GM12801 (cell line): Measurements from ENCODE around the gene SPPL3.

Source experiments
- CTCF ChIP-seq: IDR thresholded peaks from one replicate; pipeline ENCODE4 v1.5.1; 2011; ENCODE audit warnings: control low read depth; ENCODE audit not compliant: insufficient read length; ENCODE audit errors: extremely low read depth

The SPPL3 gene

GRCh38 chr12:120783197-120783596, 121.0 kb downstream of the SPPL3 start:
- TF ChIP-seq CTCF = no peak

- TF ChIP-seq CTCF = no peak
These were observed 128.2 kb downstream of the SPPL3 start for GRCh38 chr12:120775862-120776552.

- TF ChIP-seq CTCF = no peak
These were observed 129.8 kb downstream of the SPPL3 start for GRCh38 chr12:120774169-120774916.

- TF ChIP-seq CTCF = no peak
These were observed 133.1 kb downstream of the SPPL3 start for GRCh38 chr12:120771097-120771496.

GRCh38 chr12:120767071-120768024, 136.8 kb downstream of the SPPL3 start:
- TF ChIP-seq CTCF = no peak

GRCh38 chr12:120766566-120766965, 137.6 kb downstream of the SPPL3 start:
- TF ChIP-seq CTCF = no peak

- no peak for TF ChIP-seq CTCF
These were observed 139.3 kb downstream of the SPPL3 start for GRCh38 chr12:120764816-120765215.
